Left cardiac atrium (tissue), 4 donors: ENCODE results near the gene HDLBP. TPM values are rescaled to one million over a fixed set of nuclear protein-coding genes. Genes with fewer than 3 reads are reported as not detected.
"Not testable (repeated sequence)": the region's sequence is repeated elsewhere in the genome, so short reads cannot be mapped to it uniquely, and the experiment has no call there.

ENCODE experiments used
- ATAC-seq, 2 donors: fragments of 200-7000 bp; cut with Tn5 transposase; one replicate each; pipeline ENCODE4 v1.9.1; 2020; ENCODE audit warnings: mild to moderate bottlenecking in 2 of 2, moderate library complexity in 2 of 2
- DNase-seq: peaks from one replicate; pipeline ENCODE4 v3.0.0-alpha.2; 2020
- intact Hi-C, 2 donors: fragments of 100-400 bp; cut with DNase I; formaldehyde crosslinking; loops; one replicate each; pipeline versions ENCODE4 v1.14.1 to v1.15.1; 2022 to 2023
- total RNA-seq, 2 donors: library from RNA; stranded (reverse); fragmentation: NEBNext Ultra II Directional; extraction: Animal tissue kit (Norgen Biotek cat#: 25700); gene quantifications; one replicate each; pipeline ENCODE4 v1.2.1, GENCODE V29; 2021
- donor health status: DM: no; HTN: yes; CAD: no.
- donor health status: DM: no; HTN: yes; CAD: no; lungs with severe emphysema.
- donor health status: DM: yes; HTN: yes; CAD: no.
- donor health status: Dilated cardiomyopathy.

The HDLBP gene
- total RNA-seq, 2 donors from 2014 or later = 357 to 358 TPM

- DNase-seq (no peak), ATAC-seq (no peak)
- intact Hi-C loops = no loop called here
These were observed 108.3 kb downstream of the HDLBP start for GRCh38 chr2:241207151-241207550.

GRCh38 chr2:241205086-241205485, 110.4 kb downstream of the HDLBP start:
- intact Hi-C loops = no loop called here
- DNase-seq (no peak), ATAC-seq (no peak)

GRCh38 chr2:241204490-241204889, 111.0 kb downstream of the HDLBP start:
- ATAC-seq (no peak), DNase-seq (no peak)
- intact Hi-C loops = no loop called here

GRCh38 chr2:241204010-241204384, 111.5 kb downstream of the HDLBP start:
- no peak for ATAC-seq
- intact Hi-C loops = no loop called here
- no peak for DNase-seq

GRCh38 chr2:241203218-241204009, 112.1 kb downstream of the HDLBP start:
- DNase-seq (no peak), ATAC-seq (no peak)
- intact Hi-C loops = no loop called here

- DNase-seq (no peak), ATAC-seq (no peak)
- intact Hi-C loops = no loop called here
These were observed 112.8 kb downstream of the HDLBP start for GRCh38 chr2:241202681-241203080.

- intact Hi-C loops = no loop called here
- DNase-seq (no peak), ATAC-seq (no peak)
These were observed 113.2 kb downstream of the HDLBP start for GRCh38 chr2:241202268-241202585.

GRCh38 chr2:241201445-241202267, 113.8 kb downstream of the HDLBP start:
- DNase-seq = no peak
- no peak for ATAC-seq
- intact Hi-C loops = no loop called here

- intact Hi-C loops = no loop called here
- ATAC-seq = no peak
- DNase-seq = no peak
These were observed 114.6 kb downstream of the HDLBP start for GRCh38 chr2:241200822-241201395.

GRCh38 chr2:241199897-241200821, 115.3 kb downstream of the HDLBP start:
- DNase-seq = no peak

GRCh38 chr2:241199286-241199685, 116.2 kb downstream of the HDLBP start:
- intact Hi-C loops = no loop called here
- ATAC-seq (no peak), DNase-seq (no peak)

More at GRCh38 chr2:241199897-241200821, 115.3 kb downstream of the HDLBP start:
- no peak for ATAC-seq
- intact Hi-C loops = no loop called here

- ATAC-seq (no peak), DNase-seq (no peak)
- intact Hi-C loops = no loop called here
These were observed 116.8 kb downstream of the HDLBP start for GRCh38 chr2:241198381-241199279.

GRCh38 chr2:241197947-241198346, 117.5 kb downstream of the HDLBP start:
- intact Hi-C loops = no loop called here
- ATAC-seq (no peak), DNase-seq (no peak)

- ATAC-seq, DNase-seq, intact Hi-C loops: not testable (repeated sequence)
These were observed 118.2 kb downstream of the HDLBP start for GRCh38 chr2:241197246-241197645.

GRCh38 chr2:241195506-241196130, 119.9 kb downstream of the HDLBP start:
- DNase-seq (peak; percentile 14), ATAC-seq (no peak)
- intact Hi-C loops = no loop called here

GRCh38 chr2:241194811-241195210, 120.7 kb downstream of the HDLBP start:
- ATAC-seq = no peak
- intact Hi-C loops = no loop called here
- no peak for DNase-seq

GRCh38 chr2:241193271-241193670, 122.2 kb downstream of the HDLBP start:
- ATAC-seq (no peak), DNase-seq (no peak)
- intact Hi-C loops = no loop called here

- intact Hi-C loops = no loop called here
- DNase-seq = peak; percentile 18
These were observed 124.4 kb downstream of the HDLBP start for GRCh38 chr2:241191081-241191480.

More at GRCh38 chr2:241191081-241191480, 124.4 kb downstream of the HDLBP start:
- ATAC-seq = no peak
